HG02852 (cell line): Measurements from ENCODE around the gene SELPLG.
"Not testable (repeated sequence)": the region's sequence is repeated elsewhere in the genome, so short reads cannot be mapped to it uniquely, and the experiment has no call there.

ENCODE experiments used
- ATAC-seq: cut with Tn5 transposase; IDR thresholded peaks from one replicate; pipeline ENCODE4 v1.9.1; 2021; ENCODE audit warnings: mild to moderate bottlenecking, moderate library complexity; ENCODE audit not compliant: unreplicated experiment

The SELPLG gene

DNA sequence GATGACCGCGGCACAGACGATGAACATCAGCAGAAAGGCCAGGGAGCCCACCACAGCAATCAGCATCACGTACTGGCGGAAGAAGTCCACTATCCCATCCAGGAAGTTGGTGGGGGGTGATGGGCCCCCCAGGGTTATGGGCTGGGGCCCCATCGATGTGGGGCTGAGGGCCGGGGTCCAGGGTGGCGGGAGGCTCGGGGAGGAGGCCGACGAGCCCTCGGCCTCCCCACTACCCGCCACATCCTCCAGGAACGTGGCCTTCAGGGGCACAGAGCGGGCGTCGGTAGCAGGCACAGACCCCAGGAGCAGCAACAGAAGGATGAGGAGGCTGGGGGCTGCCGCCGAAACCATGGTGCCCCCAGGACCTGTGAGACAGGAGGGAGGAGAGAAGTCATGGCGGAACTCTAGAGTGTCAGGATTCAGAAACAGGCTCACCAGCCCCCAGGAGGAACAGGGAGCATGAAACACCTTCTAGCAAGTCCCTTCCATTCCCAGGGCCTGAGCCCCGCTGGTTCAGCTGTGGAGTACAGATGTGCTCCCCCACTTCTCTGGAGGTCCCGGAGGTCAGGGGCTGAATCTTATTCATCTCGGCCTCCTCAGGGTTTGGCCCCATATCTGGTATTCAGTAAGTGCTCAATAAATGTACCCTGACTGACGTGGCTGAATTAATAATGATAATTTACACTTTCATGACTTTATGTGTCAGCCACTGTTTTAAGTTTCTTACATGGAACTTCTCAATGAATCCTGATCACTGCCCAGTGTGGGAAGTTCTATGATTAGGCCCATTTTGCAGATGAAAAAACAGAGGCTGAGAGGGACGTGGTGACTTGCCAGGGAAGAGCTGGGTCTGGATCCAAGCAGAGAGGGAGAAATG, 41.4 kb downstream of the SELPLG start:
- no peak for ATAC-seq

DNA sequence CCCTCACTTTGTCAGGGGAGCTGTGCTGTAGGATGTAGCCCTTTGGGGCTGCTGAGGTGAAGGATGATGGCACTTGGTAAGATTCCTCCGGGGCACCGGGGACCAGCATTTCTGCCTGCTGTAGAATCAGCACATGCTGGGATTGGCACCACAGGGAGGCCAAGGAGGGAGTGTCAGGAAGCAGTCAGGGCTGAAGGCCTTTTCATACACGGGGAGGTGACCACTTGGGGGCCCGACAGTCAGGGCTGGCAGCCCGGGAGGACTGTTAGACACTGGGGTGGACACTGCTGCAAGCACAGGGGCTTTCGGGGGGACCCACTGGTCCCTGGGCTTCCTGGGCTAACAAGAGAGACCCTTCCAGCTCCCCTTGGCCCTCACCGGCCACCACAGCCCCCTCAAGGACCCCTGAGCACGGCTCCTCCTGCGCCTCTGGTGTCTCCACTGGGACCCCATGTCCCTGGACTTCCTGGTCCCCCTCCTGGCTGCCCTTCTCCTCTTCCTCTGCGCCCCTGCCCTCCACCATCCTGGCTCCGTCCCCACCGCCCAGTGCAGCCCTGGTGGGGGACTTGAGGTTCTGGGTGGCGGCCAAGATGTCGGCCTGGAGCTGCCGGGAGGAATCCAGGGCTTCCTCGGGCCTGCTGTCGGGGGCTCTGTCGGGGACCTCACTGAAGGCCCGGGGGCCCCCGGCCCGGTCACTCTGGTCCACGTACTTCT, 42.3 kb downstream of the SELPLG start:
- no peak for ATAC-seq

DNA sequence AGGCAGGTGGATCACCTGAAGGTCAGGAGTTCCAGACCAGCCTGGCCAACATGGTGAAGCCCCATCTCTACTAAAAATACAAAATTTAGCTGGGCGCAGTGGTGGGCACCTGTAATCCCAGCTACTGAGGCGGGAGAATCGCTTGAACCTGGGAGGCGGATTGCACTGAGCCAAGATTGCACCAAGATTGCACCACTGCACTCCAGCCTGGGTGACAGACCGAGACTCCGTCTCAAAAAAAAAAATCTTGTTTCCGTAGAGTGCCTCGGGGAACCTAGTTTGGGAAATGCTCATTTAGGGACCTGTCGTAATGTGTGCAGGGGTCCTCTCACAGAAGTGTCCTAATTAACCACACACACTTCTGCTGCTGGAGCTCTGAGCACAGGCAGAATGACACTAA, 43.2 kb downstream of the SELPLG start:
- ATAC-seq, result not testable (repeated sequence)

DNA sequence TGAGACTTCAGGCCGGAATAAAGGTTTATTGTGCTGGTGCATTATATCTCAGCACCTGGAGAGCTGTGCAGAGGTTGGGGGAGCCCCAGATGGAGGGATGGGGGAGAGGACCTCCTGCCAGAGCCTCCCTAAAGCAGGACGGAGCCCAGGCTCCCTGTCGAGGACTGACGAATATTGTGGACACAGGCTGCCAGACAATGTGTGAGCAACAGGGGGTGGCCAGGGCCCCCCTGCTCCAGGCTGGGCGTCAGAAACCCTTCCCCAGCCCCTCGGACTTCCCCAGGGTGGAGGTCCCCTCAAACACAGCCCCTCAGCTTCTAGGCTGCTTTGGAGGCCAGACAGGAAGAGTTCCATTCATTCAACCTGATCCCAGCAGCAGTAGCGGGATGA, 43.9 kb downstream of the SELPLG start:
- no peak for ATAC-seq

DNA sequence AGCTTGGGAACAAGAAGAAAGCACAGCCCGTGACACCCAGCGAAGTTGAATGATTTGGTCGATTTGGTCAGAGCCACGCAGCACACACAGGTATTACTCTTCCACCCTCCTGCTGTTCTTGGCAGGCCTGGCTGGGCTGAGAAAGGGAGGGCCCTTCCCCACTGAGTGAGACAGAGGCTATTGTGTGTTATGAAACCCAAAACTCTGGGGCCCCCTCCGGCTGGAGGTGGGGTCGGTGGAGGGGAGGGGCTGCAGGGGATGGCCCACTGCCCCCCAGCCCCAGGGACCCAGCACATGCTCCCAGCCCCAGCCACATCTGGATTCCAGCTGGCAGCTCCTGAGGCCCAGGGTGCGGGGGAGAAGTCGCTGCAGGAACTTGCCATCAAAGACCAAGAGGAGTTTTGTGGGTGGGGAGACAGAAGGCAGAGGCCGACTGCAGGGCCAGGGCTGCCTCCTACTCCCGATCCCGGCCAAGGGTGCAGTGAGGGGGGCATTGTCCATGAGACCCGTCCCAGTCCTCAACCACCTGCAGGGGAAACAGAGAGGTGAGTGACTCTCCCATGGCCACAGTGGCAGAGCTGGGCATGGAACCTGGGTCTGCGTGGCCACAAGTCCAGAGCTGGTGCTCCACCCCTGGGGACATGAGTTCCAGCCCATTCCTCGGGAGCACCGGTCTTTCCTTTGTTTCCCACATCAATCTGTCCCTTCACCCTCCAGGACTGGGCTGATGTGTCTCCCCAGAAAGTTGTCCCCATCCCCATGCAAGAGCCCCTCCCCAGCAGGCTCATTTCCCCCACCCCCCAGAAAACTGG, 44.5 kb downstream of the SELPLG start:
- ATAC-seq, result no peak

DNA sequence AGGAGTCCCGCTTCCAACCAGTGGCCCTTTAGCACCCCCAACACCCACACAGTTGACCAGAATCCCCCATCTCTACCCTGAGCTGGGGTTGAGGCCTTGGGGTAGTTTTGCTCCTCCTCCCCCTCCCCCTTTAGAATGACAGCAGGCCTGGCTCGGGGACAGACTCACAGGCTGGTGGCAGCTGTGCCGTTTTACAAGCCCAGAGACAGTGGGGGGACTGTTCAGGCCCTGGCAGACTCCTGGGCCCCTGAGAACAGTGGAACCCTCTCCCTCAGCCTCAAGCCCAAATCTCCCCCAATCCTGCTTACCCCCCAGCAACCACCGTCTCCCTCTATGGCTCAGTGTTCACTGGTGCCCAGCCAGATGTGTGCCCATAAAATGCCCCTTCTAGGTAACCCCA, 45.9 kb downstream of the SELPLG start:
- ATAC-seq, result no peak

DNA sequence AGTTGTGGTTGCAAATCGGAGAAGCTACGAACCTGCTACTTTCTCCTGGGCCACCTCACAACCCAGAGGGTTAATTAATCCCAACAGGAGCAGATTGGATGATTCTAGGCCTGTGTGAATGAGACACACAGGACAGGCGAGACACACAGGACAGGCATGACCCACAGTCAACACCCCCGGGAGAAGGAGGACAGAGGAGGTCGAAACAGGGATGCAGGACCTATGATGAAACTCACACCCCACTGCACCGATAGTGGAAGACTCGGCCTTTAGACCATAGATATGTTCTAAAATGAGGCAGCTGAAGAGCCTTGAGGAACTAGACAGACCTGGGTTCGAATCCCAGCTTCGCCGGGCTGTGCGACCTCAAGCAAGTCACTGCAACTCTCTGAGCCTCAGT, 47.4 kb downstream of the SELPLG start:
- no peak for ATAC-seq

DNA sequence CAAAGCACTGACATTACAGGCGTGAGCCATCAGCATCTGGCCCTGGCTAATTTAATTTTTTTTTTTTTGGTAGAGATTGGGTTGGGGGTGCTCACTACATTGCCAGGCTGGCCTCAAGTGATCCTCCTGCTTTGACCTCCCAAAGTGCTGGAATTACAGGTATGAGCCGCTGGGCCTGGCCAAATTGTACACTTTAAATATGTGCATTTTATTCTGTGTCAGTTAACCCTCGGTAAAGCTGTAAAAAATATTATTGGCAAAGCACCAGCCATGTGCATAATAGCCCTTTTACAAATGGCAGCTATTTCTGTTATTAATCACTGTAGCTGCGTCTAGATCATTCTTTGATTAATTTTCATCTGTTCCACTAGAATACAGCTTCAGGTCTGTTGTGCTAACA, 47.8 kb downstream of the SELPLG start:
- no peak for ATAC-seq

DNA sequence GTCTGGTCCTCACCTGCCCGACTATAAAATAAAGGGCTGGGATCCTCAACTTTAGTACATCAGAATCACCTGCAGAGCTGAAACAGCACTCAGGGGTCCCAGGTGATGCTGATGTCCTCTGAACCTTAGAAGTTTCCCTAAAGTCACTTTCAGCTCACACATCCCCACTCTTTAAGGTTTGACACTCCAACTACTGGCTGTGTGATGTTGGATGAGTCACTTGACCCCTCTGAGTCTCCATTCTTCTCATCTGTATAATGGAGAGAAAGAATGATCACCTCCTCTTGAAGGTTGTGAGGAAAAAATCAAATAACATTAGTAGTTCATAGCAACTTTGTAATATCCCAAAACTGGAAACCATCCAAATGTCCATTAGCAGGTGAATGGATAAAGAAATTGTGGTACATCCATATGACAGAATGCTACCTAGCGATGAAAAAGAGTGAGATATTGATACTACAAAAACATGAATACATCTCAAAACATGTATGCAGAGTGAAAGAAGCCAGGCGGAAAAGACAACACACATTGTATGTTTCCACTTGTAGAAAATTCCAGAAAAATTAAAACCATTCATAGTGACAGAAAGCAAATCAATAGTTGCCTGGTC, 49.1 kb downstream of the SELPLG start:
- ATAC-seq, result no peak

DNA sequence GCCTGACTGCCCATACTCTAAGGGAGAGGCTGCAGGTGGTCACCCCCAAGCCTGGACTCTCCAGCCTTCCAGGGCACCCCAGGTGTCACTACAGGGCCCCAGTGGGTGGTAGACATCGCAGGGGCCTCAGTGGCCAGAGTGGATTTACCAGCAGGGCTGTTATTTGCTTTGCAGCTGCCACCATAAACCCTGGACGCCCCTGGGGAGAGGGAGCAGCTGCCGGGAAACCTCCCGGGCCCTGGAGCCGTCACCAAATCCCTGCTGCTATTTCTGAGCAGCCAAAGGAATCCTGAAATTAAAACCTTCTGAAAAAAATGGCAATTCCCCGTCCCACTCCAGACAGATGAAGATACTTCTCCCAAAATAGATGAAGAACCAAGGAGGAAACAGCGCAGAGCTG, 49.7 kb downstream of the SELPLG start:
- ATAC-seq, result no peak

DNA sequence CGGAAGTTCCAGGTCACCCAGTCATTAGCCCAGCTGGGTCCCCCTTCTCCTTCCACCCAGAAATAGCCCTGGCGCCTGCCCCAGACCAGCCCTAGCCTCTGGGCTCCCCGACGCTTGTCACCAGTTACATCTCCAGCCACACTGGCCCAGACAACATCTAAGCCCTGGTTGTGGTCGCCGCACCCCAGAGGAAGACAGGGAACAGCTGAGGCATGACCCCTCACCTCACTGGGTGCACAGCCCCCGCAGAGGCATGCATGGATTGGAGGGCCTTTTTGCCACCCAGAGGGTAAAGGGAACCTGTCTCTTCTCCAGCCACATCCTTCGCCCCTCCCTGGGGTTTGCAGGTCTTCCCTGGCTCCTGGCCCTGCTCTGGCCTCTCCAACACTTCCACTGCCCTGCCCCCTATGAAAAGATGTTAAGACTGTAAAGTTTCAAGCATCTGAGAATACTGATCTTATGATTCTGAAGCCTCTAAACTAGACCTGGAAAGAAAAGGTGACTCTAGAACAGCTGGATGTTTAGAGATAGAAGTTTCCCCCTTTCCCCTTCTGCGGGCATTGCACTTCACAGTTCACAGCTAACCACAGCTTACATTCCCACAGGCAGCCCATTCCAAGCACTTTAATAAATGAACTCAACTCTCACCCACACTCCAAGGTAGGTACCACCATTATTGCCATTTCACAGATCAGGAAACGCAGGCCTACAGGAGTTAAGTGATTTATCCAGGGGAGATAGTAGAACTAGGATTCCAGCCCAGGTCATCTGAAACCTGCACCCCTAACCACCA, 50.5 kb downstream of the SELPLG start:
- ATAC-seq, result no peak

DNA sequence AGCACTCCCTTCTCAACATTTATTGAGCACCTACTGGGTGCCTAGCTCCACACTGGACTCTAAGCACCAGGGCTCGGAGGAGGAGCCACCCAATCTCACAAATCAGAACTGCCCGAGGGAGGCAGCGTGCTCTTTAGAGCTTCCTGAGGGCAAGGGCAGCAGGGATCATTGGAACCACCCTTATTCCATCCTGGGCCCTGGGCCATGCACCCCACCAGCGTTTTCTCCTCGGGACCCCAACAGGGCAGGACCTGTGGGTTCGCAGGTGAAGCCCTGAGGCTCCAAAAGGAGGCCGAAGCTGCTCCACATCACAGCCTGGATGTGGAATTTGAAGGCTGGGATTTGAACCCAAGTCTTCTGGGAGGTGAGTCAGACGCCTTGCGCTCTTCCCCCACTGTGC, 51.2 kb downstream of the SELPLG start:
- ATAC-seq, result no peak

DNA sequence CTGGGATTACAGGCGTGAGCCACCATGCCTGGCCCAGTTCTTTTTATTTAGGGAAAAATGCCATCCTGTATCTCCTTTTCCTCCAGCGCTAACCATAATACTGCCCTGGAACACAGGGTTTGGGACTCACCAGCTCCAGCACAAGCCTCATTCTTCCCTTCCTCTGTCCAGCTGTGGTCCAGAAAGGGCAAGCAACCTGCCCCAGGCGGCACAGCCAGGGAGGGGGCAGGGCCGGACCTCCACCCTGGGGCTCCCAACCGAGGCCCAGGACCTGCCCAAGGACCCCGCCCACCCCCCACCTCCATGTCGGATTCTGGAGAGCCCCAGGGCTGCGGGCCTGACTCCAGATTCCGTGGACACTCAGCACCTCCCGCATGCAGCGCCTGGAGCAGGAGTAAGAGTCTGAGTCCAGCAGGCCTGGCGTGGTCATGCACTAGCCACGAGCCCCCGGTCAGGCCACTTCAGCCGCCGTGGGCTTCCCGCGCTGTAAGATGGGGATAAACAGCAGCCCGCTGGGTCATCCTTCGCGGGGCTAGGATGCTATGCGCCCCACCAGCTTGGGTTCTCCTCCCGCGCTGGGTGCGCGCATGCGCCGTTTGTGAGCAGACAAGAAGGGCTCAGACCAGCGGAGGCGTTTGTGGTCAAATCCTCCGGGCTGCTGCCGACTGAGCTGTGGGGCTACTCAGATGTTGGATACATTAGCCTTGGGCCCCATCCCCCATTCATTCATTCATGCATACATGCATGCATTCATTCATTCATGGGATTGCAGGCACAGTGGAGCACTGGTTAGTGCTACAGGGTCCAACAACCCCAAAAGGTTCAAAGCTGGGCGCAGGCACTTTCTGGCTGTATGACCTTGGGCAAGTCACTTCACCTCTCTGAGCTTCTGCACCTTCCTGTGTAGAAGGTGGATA, 52.1 kb downstream of the SELPLG start:
- no peak for ATAC-seq

DNA sequence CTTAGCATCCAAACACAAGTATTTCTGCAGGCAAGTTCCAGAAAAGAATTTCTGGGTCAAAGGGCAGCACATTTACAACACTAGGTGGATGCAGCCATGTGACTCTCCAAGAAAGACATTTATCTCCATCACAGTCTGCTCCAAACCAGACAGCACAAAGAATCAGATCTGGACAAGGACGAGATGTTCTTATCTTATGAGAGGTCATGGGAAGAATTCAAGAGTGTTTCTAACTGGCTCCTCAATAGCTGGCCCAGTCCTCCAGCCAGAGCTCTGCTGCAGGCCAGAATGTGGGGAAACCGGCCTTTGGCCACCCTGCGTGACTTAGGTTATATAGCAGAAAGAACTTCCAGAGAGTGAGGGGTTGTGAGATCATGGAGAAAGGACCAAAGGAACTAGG, 53.2 kb downstream of the SELPLG start:
- no peak for ATAC-seq

DNA sequence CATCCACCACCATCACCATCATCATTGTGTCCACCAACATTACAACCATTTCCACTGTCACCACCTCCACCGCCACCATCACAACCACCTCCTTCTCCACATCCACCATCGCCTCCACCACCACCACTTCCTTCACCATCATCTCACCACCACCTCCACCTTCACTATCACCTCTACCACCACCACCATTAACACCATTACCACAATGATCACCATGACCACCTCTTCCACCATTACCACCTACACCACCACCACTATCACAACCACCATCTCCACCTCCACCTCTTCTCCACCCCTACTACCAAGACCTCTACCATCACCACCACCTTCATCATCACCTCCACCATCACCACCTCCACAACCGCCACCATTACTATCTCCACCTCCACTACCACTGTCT, 54.9 kb downstream of the SELPLG start:
- ATAC-seq, result no peak

DNA sequence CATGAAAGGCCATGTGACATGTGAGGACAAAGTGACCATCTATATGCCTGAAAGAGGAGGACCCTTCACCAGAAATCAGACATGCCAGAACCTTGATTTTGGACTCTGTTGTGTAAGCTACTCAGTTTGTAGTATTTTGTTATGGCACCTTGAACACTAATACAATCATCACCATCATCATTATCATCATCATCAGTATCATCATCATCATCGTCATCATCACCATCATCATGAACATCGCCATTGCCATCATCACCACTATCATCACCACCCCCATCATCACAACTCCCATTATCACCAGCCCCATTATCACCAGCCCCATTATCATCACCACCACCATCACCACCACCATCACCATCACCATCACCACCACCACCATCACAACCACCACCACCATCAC, 55.4 kb downstream of the SELPLG start:
- ATAC-seq, result no peak

DNA sequence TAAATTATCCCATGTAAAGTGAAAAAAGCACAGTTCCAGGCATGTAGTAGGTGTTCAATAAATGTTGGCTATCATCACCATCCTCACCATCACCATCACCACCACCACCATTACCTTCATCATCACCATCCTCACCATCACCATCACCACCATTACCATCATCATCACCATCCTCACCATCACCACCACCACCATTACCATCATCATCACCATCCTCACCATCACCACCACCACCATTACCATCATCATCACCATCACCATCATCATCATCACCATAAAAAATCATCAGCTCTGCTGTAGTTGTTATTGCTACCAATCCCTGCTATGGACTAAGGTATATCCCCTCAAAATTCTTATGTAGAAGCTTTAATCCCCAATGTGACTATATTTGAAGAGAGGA, 56.2 kb downstream of the SELPLG start:
- no peak for ATAC-seq

DNA sequence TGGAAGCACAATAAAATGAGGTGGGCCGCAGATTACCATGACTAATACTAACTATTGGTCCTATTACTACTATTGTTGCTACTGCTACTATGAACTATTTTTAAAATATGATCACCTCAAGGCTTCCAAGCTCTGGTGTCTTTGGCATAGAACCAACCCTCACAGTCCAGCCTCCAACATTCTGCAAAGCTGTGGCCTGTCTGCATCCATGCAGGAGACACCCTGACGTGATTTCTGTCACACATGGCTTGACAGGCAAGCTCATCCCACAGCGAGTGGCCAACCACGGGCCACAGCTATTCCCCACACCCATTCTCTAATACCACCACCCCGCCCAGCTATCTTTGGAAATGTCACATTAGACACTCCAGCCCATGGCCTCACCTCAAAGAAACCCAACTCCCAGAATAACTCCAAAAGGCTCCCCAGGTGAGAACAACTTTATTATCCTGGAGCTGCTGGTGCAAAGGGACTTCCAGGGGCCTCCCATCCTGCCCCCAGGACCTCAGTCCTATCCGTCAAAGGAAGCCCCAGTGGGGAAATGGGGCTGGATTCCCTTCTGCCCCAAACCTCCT, 56.9 kb downstream of the SELPLG start:
- ATAC-seq, result no peak
